ENCODE measurements around the gene ANKRD17.

The ANKRD17 gene

GRCh38 chr4:73037057-73037456 is 221.5 kb downstream of the ANKRD17 start:
- CTCF ChIA-PET: no interaction called here
- H3K4me1 ChIP-seq (ENCODE audit: control insufficient read depth, insufficient read depth, low read length): no peaks in the 10 kb centered on the region
- H3K27ac ChIP-seq (ENCODE audit: extremely low read depth, low read depth, low read length): no peak overlapping the region
- POLR2A ChIA-PET: interaction anchor here (0.6 kb wide), 1 partner anchor 785 kb away, joined by 4 read pairs; no protein-coding TSS in a partner anchor
- no peak overlapping the region for H3K4me3 ChIP-seq (ENCODE audit: low read depth, low read length)
- no peaks in the 10 kb centered on the region for H3K9me3 ChIP-seq (ENCODE audit: control insufficient read depth, insufficient read depth, low read depth, low read length)
- no peaks in the 10 kb centered on the region for H3K36me3 ChIP-seq (ENCODE audit: control insufficient read depth in 2 of 2, insufficient read depth in 1 of 2, low read length in 2 of 2)
- TF ChIP-seq ZNF530 (tag by site-specific recombination; IDR thresholded peaks at IDR 0.05; ENCODE audit: low read depth) (no peak), KLF9 (tag by site-specific recombination; IDR thresholded peaks at IDR 0.05; ENCODE audit: low read depth) (no peak), GLIS2 (tag by site-specific recombination; IDR thresholded peaks at IDR 0.05) (no peak), ZNF214 (tag by site-specific recombination; IDR thresholded peaks at IDR 0.05; ENCODE audit: borderline replicate concordance) (no peak), ZNF423 (tag by site-specific recombination; IDR thresholded peaks at IDR 0.05) (no peak), SETDB1 (IDR thresholded peaks at IDR 0.05; ENCODE audit: insufficient read length, low read length) (peak; percentile 88)
- TF ChIP-seq, protein P1, sequence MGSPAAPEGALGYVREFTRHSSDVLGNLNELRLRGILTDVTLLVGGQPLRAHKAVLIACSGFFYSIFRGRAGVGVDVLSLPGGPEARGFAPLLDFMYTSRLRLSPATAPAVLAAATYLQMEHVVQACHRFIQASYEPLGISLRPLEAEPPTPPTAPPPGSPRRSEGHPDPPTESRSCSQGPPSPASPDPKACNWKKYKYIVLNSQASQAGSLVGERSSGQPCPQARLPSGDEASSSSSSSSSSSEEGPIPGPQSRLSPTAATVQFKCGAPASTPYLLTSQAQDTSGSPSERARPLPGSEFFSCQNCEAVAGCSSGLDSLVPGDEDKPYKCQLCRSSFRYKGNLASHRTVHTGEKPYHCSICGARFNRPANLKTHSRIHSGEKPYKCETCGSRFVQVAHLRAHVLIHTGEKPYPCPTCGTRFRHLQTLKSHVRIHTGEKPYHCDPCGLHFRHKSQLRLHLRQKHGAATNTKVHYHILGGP (tag by site-specific recombination; IDR thresholded peaks at IDR 0.05): no peak

- no peak for TF ChIP-seq ZNF585B (tag by site-specific recombination; IDR thresholded peaks at IDR 0.05)
- no peak for TF ChIP-seq ZSCAN18 (tag by site-specific recombination; IDR thresholded peaks at IDR 0.05)
- TF ChIP-seq ZFHX2 (tag by site-specific recombination; conservative IDR thresholded peaks at IDR 0.05): no peak
- no peak for TF ChIP-seq ZNF362 (tag by site-specific recombination; IDR thresholded peaks at IDR 0.05)
- TF ChIP-seq ZNF221 (tag by site-specific recombination; IDR thresholded peaks at IDR 0.05; ENCODE audit: borderline replicate concordance): no peak
- TF ChIP-seq SP7 (tag by site-specific recombination; IDR thresholded peaks at IDR 0.05): no peak
- TF ChIP-seq ZNF513 (tag by site-specific recombination; IDR thresholded peaks at IDR 0.05): no peak
- no peak for TF ChIP-seq RBAK (tag by site-specific recombination; IDR thresholded peaks at IDR 0.05)
- no peak for TF ChIP-seq ZBTB1 (tag by site-specific recombination; IDR thresholded peaks at IDR 0.05)
- no peak for TF ChIP-seq ZSCAN23 (tag by site-specific recombination; IDR thresholded peaks at IDR 0.05)
- TF ChIP-seq ZNF544 (tag by site-specific recombination; IDR thresholded peaks at IDR 0.05): no peak
- TF ChIP-seq MZF1 (tag by site-specific recombination; IDR thresholded peaks at IDR 0.05; ENCODE audit: borderline replicate concordance): no peak
- TF ChIP-seq, protein P2, sequence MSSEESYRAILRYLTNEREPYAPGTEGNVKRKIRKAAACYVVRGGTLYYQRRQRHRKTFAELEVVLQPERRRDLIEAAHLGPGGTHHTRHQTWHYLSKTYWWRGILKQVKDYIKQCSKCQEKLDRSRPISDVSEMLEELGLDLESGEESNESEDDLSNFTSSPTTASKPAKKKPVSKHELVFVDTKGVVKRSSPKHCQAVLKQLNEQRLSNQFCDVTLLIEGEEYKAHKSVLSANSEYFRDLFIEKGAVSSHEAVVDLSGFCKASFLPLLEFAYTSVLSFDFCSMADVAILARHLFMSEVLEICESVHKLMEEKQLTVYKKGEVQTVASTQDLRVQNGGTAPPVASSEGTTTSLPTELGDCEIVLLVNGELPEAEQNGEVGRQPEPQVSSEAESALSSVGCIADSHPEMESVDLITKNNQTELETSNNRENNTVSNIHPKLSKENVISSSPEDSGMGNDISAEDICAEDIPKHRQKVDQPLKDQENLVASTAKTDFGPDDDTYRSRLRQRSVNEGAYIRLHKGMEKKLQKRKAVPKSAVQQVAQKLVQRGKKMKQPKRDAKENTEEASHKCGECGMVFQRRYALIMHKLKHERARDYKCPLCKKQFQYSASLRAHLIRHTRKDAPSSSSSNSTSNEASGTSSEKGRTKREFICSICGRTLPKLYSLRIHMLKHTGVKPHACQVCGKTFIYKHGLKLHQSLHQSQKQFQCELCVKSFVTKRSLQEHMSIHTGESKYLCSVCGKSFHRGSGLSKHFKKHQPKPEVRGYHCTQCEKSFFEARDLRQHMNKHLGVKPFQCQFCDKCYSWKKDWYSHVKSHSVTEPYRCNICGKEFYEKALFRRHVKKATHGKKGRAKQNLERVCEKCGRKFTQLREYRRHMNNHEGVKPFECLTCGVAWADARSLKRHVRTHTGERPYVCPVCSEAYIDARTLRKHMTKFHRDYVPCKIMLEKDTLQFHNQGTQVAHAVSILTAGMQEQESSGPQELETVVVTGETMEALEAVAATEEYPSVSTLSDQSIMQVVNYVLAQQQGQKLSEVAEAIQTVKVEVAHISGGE (tag by site-specific recombination; conservative IDR thresholded peaks at IDR 0.05; ENCODE audit: low read depth): no peak
- TF ChIP-seq, protein P3, sequence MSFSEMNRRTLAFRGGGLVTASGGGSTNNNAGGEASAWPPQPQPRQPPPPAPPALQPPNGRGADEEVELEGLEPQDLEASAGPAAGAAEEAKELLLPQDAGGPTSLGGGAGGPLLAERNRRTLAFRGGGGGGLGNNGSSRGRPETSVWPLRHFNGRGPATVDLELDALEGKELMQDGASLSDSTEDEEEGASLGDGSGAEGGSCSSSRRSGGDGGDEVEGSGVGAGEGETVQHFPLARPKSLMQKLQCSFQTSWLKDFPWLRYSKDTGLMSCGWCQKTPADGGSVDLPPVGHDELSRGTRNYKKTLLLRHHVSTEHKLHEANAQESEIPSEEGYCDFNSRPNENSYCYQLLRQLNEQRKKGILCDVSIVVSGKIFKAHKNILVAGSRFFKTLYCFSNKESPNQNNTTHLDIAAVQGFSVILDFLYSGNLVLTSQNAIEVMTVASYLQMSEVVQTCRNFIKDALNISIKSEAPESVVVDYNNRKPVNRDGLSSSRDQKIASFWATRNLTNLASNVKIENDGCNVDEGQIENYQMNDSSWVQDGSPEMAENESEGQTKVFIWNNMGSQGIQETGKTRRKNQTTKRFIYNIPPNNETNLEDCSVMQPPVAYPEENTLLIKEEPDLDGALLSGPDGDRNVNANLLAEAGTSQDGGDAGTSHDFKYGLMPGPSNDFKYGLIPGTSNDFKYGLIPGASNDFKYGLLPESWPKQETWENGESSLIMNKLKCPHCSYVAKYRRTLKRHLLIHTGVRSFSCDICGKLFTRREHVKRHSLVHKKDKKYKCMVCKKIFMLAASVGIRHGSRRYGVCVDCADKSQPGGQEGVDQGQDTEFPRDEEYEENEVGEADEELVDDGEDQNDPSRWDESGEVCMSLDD (tag by site-specific recombination; IDR thresholded peaks at IDR 0.05): no peak
- no peak for TF ChIP-seq IKZF3 (tag by site-specific recombination; IDR thresholded peaks at IDR 0.05)
- TF ChIP-seq SCRT2 (tag by site-specific recombination; IDR thresholded peaks at IDR 0.05): no peak
- no peak for TF ChIP-seq ZNF24 (tag by site-specific recombination; IDR thresholded peaks at IDR 0.05)
- POLR2A ChIA-PET: no interaction called here
Measured at GRCh38 chr4:73036123-73036522, 222.5 kb downstream of the ANKRD17 start.

More at GRCh38 chr4:73036123-73036522, 222.5 kb downstream of the ANKRD17 start:
- Histone ChIP-seq H3K9me3 (ENCODE audit: control insufficient read depth, insufficient read depth, low read depth, low read length) (no peaks in the 10 kb centered on the region), H3K4me1 (ENCODE audit: control insufficient read depth, insufficient read depth, low read length) (no peaks in the 10 kb centered on the region), H3K27ac (ENCODE audit: extremely low read depth, low read depth, low read length) (no peak overlapping the region), H3K4me3 (ENCODE audit: low read depth, low read length) (no peak overlapping the region), H3K36me3 (ENCODE audit: control insufficient read depth in 2 of 2, insufficient read depth in 1 of 2, low read length in 2 of 2) (no peaks in the 10 kb centered on the region)
- CTCF ChIA-PET: interaction anchor here (0.6 kb wide), 2 partner anchors 90 to 100 kb away, joined by 3 read pairs; no protein-coding TSS in a partner anchor
